Ascending aorta (tissue), 2 donors: ENCODE data around the gene NDFIP1. TPM values are rescaled to one million over a fixed set of nuclear protein-coding genes. Genes with fewer than 3 reads are reported as not detected.

Experiments
- DNase-seq, 2 donors: peaks; one replicate each; pipeline ENCODE4 v3.0.0-alpha.2; 2019; ENCODE audit warnings: low spot score in 2 of 2
- H3K27ac ChIP-seq, 2 donors: fragments of 200-600 bp; sonication (generic); one replicate each; pipeline ENCODE4 v1.5.1; 2016 to 2017; ENCODE audit warnings: mild to moderate bottlenecking in 1 of 2
- H3K27me3 ChIP-seq: fragments of 200-600 bp; sonication (generic); one replicate; pipeline ENCODE4 v1.5.1; 2017
- H3K36me3 ChIP-seq, 2 donors: fragments of 200-600 bp; sonication (generic); one replicate each; pipeline ENCODE4 v1.5.1; 2016
- H3K4me1 ChIP-seq, 2 donors: fragments of 200-600 bp; sonication (generic); one replicate each; pipeline ENCODE4 v1.5.1; 2016 to 2017; ENCODE audit warnings: mild to moderate bottlenecking in 1 of 2
- H3K4me3 ChIP-seq, 2 donors: fragments of 200-600 bp; sonication (generic); one replicate each; pipeline ENCODE4 v1.5.1; 2016 to 2017; ENCODE audit warnings: mild to moderate bottlenecking in 1 of 2
- H3K9me3 ChIP-seq, 2 donors: fragments of 200-600 bp; sonication (generic); one replicate each; pipeline ENCODE4 v1.5.1; 2016
- CTCF ChIP-seq, 3 experiments: fragments of 200-600 bp in 2 of 3; fragments of 450-650 bp in 1 of 3; sonication (generic) in 2 of 3; IDR thresholded peaks; one replicate each; pipeline ENCODE4 v1.5.1; 2016 to 2019; ENCODE audit warnings: antibody characterized with exemption in 3 of 3, mild to moderate bottlenecking in 1 of 3, moderate library complexity in 1 of 3
- intact Hi-C: fragments of 100-400 bp; cut with DNase I; formaldehyde crosslinking; loops from one replicate; pipeline ENCODE4 v1.15.1; 2023
- total RNA-seq: library from RNA; depleted of rRNA; stranded (reverse); fragments of >200 nt; gene quantifications from one replicate; pipeline ENCODE4 v1.1.0, GENCODE V29; 2016

Gene NDFIP1
- total RNA-seq, 1 donor from 2014 or later, result 310 TPM

- Histone ChIP-seq H3K9me3 (no peaks in the 10 kb centered on the region), H3K36me3 (peaks cover 0 to 4% of the 10 kb centered on the region in 2 donors), H3K27ac (no peak overlapping the region), H3K27me3 (no peaks in the 10 kb centered on the region), H3K4me3 (no peak overlapping the region), H3K4me1 (no peaks in the 10 kb centered on the region)
- intact Hi-C loops, result no loop called here
- DNase-seq, result no peak
- no peak for TF ChIP-seq CTCF (IDR thresholded peaks at IDR 0.05)
Observed at GRCh38 chr5:142166754-142167153, 58.2 kb downstream of the NDFIP1 start.

GRCh38 chr5:142167458-142167857, 58.9 kb downstream of the NDFIP1 start:
- Histone ChIP-seq H3K4me1 (no peaks in the 10 kb centered on the region), H3K9me3 (no peaks in the 10 kb centered on the region), H3K27ac (no peak overlapping the region), H3K4me3 (no peak overlapping the region), H3K27me3 (no peaks in the 10 kb centered on the region), H3K36me3 (peaks cover 0 to 4% of the 10 kb centered on the region in 2 donors)
- intact Hi-C loops, result no loop called here
- TF ChIP-seq CTCF (IDR thresholded peaks at IDR 0.05), result no peak
- DNase-seq, result no peak

DNA sequence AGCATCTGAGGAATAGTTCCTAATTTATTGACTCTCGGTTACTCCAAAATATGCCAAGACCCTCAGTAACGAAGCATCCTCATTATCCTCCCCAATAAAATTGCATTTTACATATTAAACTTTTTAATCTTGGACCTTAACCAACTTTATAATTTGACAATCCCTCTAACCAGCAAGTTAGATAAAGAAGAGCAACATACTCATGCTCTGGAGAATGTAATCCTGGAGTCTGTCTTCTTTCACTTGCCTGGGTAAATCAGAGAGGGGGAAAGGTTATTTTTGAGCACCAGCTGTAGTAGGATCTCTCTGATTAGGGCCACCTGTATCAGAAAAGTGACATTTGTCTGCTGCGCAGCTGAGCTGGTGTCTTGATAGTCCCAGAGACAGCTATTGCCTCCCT, 59.8 kb downstream of the NDFIP1 start:
- Histone ChIP-seq H3K36me3 (peaks cover 0 to 4% of the 10 kb centered on the region in 2 donors), H3K27me3 (no peaks in the 10 kb centered on the region), H3K27ac (no peak overlapping the region), H3K9me3 (no peaks in the 10 kb centered on the region), H3K4me1 (no peaks in the 10 kb centered on the region), H3K4me3 (no peak overlapping the region)
- no peak for DNase-seq
- intact Hi-C loops, result no loop called here
- TF ChIP-seq CTCF (IDR thresholded peaks at IDR 0.05), result no peak

DNA sequence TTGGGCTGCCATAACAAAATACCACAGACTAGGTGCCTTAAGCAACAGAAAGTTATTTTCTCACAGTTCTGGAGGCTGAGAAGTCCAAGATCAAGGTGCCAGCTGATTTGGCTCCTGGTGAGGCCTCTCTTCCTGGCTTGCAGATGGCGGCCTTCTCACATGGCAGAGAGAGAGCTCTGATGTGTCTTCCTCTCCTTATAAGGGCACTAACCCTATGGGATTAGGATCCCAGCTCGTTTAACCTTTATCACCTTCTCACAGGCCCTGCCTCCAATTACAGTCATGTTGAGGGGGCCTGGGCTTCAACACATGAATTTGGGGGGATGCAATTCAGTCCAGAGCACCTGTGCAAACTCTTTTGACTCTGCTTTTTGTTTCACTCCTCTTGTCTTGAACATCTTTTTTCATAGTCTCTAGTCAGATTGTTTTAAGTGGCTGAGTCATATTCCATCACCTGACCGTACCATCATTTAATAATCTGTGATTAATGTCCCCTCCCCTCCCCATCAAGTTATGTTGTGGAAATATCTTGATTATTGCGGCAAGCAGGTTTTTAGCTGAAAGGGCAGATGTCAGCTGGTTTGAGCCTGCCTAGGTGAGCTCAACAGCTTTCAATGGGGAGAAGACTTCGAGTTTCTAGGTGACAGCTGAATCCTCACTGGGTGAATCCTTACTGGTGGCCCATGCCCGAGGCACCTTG, 61.8 kb downstream of the NDFIP1 start:
- intact Hi-C loops, result no loop called here
- H3K36me3 ChIP-seq, result no peaks in the 10 kb centered on the region
- H3K4me3 ChIP-seq, result no peak overlapping the region
- TF ChIP-seq CTCF (IDR thresholded peaks at IDR 0.05), result no peak
- no peaks in the 10 kb centered on the region for H3K27me3 ChIP-seq
- DNase-seq, result peak in 1 of 2 donors; percentile 39
- no peaks in the 10 kb centered on the region for H3K9me3 ChIP-seq
- no peak overlapping the region for H3K27ac ChIP-seq
- no peaks in the 10 kb centered on the region for H3K4me1 ChIP-seq

GRCh38 chr5:142171270-142171669, 62.7 kb downstream of the NDFIP1 start:
- Histone ChIP-seq H3K4me3 (no peak overlapping the region), H3K36me3 (no peaks in the 10 kb centered on the region), H3K27ac (no peak overlapping the region), H3K4me1 (no peaks in the 10 kb centered on the region), H3K9me3 (no peaks in the 10 kb centered on the region), H3K27me3 (no peaks in the 10 kb centered on the region)
- no peak for TF ChIP-seq CTCF (IDR thresholded peaks at IDR 0.05)
- intact Hi-C loops, result no loop called here
- peak in 1 of 2 donors; percentile 41 for DNase-seq
